ENCODE results near the gene GPR34.
"Not testable (repeated sequence)": the region's sequence is repeated elsewhere in the genome, so short reads cannot be mapped to it uniquely, and the experiment has no call there.

The GPR34 gene, protein sequence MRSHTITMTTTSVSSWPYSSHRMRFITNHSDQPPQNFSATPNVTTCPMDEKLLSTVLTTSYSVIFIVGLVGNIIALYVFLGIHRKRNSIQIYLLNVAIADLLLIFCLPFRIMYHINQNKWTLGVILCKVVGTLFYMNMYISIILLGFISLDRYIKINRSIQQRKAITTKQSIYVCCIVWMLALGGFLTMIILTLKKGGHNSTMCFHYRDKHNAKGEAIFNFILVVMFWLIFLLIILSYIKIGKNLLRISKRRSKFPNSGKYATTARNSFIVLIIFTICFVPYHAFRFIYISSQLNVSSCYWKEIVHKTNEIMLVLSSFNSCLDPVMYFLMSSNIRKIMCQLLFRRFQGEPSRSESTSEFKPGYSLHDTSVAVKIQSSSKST

GRCh38 chrX:41688835-41689234 lies at the start of gene GPR34:
TSS of gene GPR34 (plus strand) at chrX:41688973. CDS start at chrX:41695634, 6,661 bp downstream.
- FAIRE-seq: no peak

DNA sequence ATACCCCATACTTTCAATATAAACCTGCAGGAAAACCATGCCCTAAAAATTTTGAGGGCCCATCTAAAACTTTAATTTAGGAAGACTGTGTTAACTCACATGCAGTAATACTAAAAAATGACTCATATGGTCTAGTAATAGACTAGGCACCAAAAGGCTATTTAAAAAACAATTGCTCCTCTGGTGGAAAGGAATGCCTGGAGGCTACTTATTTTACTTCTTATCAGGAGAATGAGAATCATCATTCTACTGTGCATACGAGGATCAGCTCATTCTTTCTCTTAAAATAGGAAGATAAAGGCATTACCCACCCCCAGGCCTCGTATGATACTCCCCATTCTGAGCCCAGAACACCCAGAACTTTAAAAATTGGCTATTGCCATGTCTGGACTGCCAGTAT lies 42.6 kb upstream of the GPR34 start:
- FAIRE-seq: not testable (repeated sequence)

GRCh38 chrX:41653125-41653524 lies 35.6 kb upstream of the GPR34 start:
- FAIRE-seq: no peak

DNA sequence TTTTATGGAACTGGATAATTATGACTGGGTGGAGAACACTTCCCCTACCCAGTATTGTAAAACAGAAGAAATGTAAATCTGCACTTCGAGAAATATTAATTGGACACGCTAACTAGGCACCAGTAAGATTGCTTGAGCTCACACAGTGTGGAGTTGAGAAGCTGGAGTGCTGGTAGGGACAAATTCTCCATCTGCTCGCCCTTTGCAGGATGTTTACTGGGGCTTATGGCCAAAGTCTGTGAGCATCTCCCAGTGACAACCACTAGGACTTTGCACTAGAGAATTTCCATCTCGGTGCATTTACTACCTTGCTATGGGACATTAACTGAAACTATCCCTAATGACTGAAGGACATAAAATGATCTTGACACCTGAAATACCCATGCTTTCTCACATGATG lies 33.7 kb upstream of the GPR34 start:
- no peak for FAIRE-seq

DNA sequence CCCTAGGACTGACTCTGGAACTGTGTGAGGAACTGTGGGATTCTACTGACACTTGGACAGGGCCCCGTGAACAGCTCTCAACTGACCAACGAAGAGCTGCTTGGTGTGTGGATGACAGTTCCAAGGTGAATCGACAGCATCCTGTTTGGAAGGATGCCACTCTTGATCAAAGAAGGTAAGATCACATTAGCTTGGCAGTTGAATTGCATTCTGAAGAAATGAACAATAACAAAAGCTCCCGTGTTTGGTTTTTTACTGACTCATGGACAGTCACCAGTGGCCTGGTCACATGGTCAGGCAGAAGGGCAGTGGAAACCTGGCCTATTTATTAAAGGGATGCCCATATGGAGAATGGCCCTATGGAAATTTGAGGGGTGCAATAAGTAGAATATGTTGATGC lies 33.1 kb upstream of the GPR34 start:
- no peak for FAIRE-seq

DNA sequence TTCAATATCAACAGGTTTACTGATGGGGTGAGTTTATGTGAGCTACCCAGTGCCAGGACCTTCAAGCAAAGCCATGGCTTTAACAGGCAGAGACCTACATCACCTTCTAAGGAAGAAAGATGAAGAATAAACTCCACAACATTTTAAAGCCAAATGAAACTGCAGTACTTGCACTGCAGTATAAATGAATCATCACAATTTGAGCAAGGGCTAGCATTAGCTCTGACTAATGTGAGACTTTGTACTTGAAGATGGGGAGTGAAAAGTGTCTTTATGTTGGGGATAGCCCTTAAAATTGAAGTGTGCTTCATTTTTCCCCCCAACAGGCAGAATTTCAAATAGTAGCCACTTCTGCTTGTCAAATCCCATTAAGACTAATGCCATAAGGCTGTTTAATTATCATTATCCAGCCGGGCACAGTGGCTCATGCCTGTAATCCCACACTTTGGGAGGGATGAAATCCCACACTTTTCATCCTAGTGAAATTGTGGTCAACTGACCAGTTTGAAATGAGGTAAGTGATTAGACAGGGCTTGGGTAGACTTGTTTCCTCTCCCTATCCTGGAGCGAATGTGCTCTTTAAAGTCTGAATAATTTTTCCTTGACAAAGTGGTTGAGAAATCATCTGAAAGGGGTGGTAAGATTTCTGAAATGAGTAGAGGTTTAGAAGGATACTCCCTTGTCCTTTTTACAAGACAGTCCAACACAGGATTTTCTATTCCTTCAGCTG lies 27.2 kb upstream of the GPR34 start:
- FAIRE-seq: no peak

GRCh38 chrX:41664375-41664901 lies 24.3 kb upstream of the GPR34 start:
- FAIRE-seq: no peak

DNA sequence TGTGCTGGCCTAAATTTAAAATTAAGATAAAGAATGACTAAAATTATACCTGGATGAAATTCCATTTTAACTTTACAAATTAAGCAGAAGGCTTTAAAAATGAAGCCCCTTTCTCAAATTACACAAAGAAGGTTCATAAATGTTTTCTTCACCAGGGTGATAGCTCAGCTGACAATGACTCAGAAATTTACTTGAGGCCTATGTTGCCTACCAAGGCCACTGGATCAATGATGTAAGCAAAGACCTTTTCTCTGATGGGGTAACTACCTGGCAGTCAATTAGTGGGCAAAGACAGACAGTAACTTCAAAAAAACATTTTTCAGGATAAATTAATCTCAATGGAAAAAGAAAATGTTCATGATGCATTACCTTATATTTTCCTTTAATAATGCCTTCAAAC lies 23.9 kb upstream of the GPR34 start:
- FAIRE-seq: no peak

DNA sequence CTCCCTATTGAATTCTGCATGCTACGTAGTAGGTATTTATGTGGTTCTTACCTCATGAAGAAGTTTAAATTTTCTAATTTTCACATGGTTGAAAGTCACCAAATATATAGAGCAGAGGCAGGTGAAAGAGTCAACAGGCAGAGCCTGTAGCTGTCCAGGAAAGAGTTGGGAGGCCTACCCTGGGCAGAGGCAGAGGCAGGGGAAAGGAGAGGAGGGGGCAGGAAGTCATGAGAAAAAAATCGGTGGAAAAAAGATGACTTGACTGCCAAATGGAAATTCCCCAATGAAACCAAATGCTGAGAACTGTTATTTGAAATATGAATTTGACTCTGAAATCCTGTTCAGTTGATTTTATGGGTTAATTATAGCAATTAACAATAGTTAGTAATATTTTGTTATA lies 23.1 kb upstream of the GPR34 start:
- FAIRE-seq: no peak

GRCh38 chrX:41666251-41666650 lies 22.5 kb upstream of the GPR34 start:
- no peak for FAIRE-seq

- FAIRE-seq: no peak
Observed at GRCh38 chrX:41667631-41668030, 21.1 kb upstream of the GPR34 start.

- FAIRE-seq: no peak
Observed at GRCh38 chrX:41670112-41670511, 18.7 kb upstream of the GPR34 start.

- FAIRE-seq: no peak
Observed at GRCh38 chrX:41671082-41671481, 17.7 kb upstream of the GPR34 start.

GRCh38 chrX:41672643-41673042 lies 16.1 kb upstream of the GPR34 start:
- FAIRE-seq: no peak

- not testable (repeated sequence) for FAIRE-seq
Observed at GRCh38 chrX:41676361-41676760, 12.4 kb upstream of the GPR34 start.

GRCh38 chrX:41677183-41678060 lies 11.4 kb upstream of the GPR34 start:
- no peak for FAIRE-seq

- no peak for FAIRE-seq
Observed at GRCh38 chrX:41684138-41684537, 4.6 kb upstream of the GPR34 start.

DNA sequence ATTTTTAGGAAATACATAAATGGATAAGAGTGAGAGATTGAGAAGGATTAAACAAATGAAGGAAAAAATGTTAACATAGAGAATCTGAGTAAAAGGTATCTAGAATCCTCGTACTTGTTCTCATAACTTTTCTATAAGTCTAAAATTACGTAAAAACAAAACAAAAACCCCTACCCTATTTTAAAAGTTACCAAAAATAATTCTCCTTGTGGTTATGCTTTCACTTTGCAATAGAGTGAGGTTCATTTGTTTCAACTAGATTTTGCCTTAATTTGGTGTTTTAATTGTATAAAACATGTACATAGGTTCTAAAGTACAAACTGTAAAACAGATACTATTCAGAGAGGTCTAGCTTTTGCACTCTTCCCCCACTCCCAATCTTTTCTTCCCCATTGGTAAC lies 3.8 kb upstream of the GPR34 start:
- FAIRE-seq: no peak

GRCh38 chrX:41686788-41687187 lies 2.0 kb upstream of the GPR34 start:
- FAIRE-seq: no peak

- no peak for FAIRE-seq
Observed at GRCh38 chrX:41688156-41688555, 617 bp upstream of the GPR34 start.

- FAIRE-seq: no peak
Observed at GRCh38 chrX:41689711-41690110, 938 bp downstream of the GPR34 start.

DNA sequence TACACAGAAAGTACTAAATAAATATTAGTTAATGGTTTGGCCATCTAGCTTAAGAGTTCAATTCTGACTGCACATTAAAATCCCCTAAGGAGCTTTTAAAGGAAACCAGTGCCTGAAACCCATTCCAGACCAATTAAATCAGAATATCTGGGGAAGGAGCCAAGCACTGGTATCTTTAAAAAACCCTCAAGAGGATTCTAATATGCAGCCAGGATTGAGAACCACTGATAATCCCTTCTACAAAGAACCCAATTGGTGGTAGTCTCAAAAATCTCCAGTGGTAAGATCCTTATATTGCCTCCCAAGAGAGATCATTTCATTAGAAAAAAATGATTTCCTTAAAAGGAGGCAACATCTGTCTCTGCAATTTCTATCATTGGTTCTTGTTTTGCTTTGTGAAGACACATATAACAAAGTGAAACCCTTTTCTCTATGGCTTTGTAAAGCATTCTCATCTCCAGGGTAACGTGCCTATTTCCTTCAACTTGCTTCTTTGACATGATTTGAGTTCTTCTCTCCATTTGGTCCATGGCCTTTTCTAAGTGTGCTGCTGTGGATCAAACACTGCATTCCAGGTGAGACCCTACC lies 3.5 kb downstream of the GPR34 start:
- FAIRE-seq: no peak

GRCh38 chrX:41693024-41693423 lies 4.3 kb downstream of the GPR34 start:
- FAIRE-seq: no peak
